Kidney capillary endothelial cell (primary cell): ENCODE results near the gene FGFBP3.
"Not testable (repeated sequence)": the region's sequence is repeated elsewhere in the genome, so short reads cannot be mapped to it uniquely, and the experiment has no call there.

ENCODE experiments used
- DNase-seq: peaks from one replicate; pipeline ENCODE4 v3.0.0-alpha.2; 2018; ENCODE audit warnings: low spot score

Gene FGFBP3

GRCh38 chr10:91901784-91902677 is 7.3 kb downstream of the FGFBP3 start:
- peak; percentile 92 for DNase-seq

GRCh38 chr10:91897421-91897820 is 11.9 kb downstream of the FGFBP3 start:
- no peak for DNase-seq

- no peak for DNase-seq
Observed at GRCh38 chr10:91896212-91896756, 13.0 kb downstream of the FGFBP3 start.

- DNase-seq, result not testable (repeated sequence)
Observed at GRCh38 chr10:91894261-91894685, 15.0 kb downstream of the FGFBP3 start.

- no peak for DNase-seq
Observed at GRCh38 chr10:91893051-91893450, 16.2 kb downstream of the FGFBP3 start.

- peak; percentile 81 for DNase-seq
Observed at GRCh38 chr10:91891125-91892001, 17.9 kb downstream of the FGFBP3 start.

- DNase-seq, result peak; percentile 12
Observed at GRCh38 chr10:91887272-91888076, 21.8 kb downstream of the FGFBP3 start.

GRCh38 chr10:91886954-91887271 is 22.4 kb downstream of the FGFBP3 start:
- DNase-seq, result no peak

- DNase-seq, result no peak
Observed at GRCh38 chr10:91885362-91886079, 23.8 kb downstream of the FGFBP3 start.

GRCh38 chr10:91884536-91884935 is 24.8 kb downstream of the FGFBP3 start:
- DNase-seq, result no peak

GRCh38 chr10:91883549-91884444 is 25.5 kb downstream of the FGFBP3 start:
- no peak for DNase-seq

- DNase-seq, result no peak
Observed at GRCh38 chr10:91880310-91880709, 29.0 kb downstream of the FGFBP3 start.

GRCh38 chr10:91879515-91880170 is 29.6 kb downstream of the FGFBP3 start:
- DNase-seq, result no peak

GRCh38 chr10:91875779-91876178 is 33.5 kb downstream of the FGFBP3 start:
- no peak for DNase-seq

GRCh38 chr10:91875156-91875555 is 34.1 kb downstream of the FGFBP3 start:
- no peak for DNase-seq

- DNase-seq, result no peak
Observed at GRCh38 chr10:91865562-91866081, 43.7 kb downstream of the FGFBP3 start.

- DNase-seq, result no peak
Observed at GRCh38 chr10:91864744-91865143, 44.5 kb downstream of the FGFBP3 start.

GRCh38 chr10:91864099-91864498 is 45.2 kb downstream of the FGFBP3 start:
- no peak for DNase-seq

- no peak for DNase-seq
Observed at GRCh38 chr10:91860885-91861284, 48.4 kb downstream of the FGFBP3 start.
